Kidney (tissue), 14 donors: ENCODE data around the gene TMEM258. TPM values are rescaled to one million over a fixed set of nuclear protein-coding genes. Genes with fewer than 3 reads are reported as not detected.

ENCODE experiments used
- DNase-seq, 5 donors: peaks; one replicate each; pipeline ENCODE4 v3.0.0-alpha.2; 2013 to 2020
- FAIRE-seq: peaks from 2 replicates; lab custom pipeline; 2012; peaks lifted over from hg19 to GRCh38; lab: Jason Lieb, UNC
- H3K27ac ChIP-seq, 2 donors: one replicate each; pipeline ENCODE4 v1.7.0; 2013; ENCODE audit warnings: low read depth in 2 of 2, low read length in 2 of 2, inconsistent platforms in 1 of 2
- H3K27me3 ChIP-seq: one replicate; pipeline ENCODE4 v1.7.1; 2013; ENCODE audit warnings: low read length, inconsistent platforms; ENCODE audit not compliant: control insufficient read depth, insufficient read depth
- H3K36me3 ChIP-seq, 3 donors: one replicate each; pipeline versions ENCODE4 v1.7.0 to v1.7.1; 2013; ENCODE audit warnings: low read length in 3 of 3, control low read depth in 1 of 3, inconsistent platforms in 1 of 3; ENCODE audit not compliant: insufficient read depth in 3 of 3, control insufficient read depth in 2 of 3
- H3K4me1 ChIP-seq, 3 donors: one replicate each; pipeline versions ENCODE4 v1.7.0 to v1.7.1; 2013; ENCODE audit warnings: low read length in 3 of 3, inconsistent platforms in 1 of 3, low read depth in 1 of 3; ENCODE audit not compliant: control insufficient read depth in 2 of 3, insufficient read depth in 2 of 3
- H3K4me3 ChIP-seq, 3 donors: one replicate each; pipeline versions ENCODE4 v1.7.0 to v1.8.1; 2013; ENCODE audit warnings: low read length in 3 of 3, control low read depth in 1 of 3, inconsistent platforms in 1 of 3
- H3K9ac ChIP-seq, 3 donors: one replicate each; pipeline versions ENCODE4 v1.7.0 to v1.7.1; 2013; ENCODE audit warnings: low read length in 3 of 3, control low read depth in 1 of 3, inconsistent platforms in 1 of 3
- H3K9me3 ChIP-seq, 3 donors: one replicate each; pipeline versions ENCODE4 v1.7.0 to v1.7.1; 2013; ENCODE audit warnings: low read length in 3 of 3, control low read depth in 1 of 3, inconsistent platforms in 1 of 3; ENCODE audit not compliant: control insufficient read depth in 2 of 3, insufficient read depth in 1 of 3
- intact Hi-C: fragments of 100-400 bp; cut with DNase I; formaldehyde crosslinking; loops from one replicate; pipeline ENCODE4 v1.11.1; 2022
- polyA plus RNA-seq: library from polyadenylated mRNA; stranded (reverse); fragments of 350-450 nt; fragmentation: Illumina TruSeq; extraction: RNeasy Lipid Tissue Mini Kit (QIAGEN cat#74804); gene quantifications from one replicate; pipeline ENCODE4 v1.2.3, GENCODE V29; 2014; ENCODE audit warnings: low read depth, low replicate concordance; ENCODE audit not compliant: insufficient read depth
- total RNA-seq: library from RNA; stranded (reverse); fragmentation: NEBNext Ultra II Directional; extraction: Animal tissue kit (Norgen Biotek cat#: 25700); gene quantifications from one replicate; pipeline ENCODE4 v1.2.1, GENCODE V29; 2021
- TF ChIP-seq, protein P1 (sequence below): IDR thresholded peaks from 3 replicates; pipeline ENCODE4 v1.5.1; 2012; ENCODE audit warnings: mild to moderate bottlenecking, moderate library complexity, borderline replicate concordance; ENCODE audit not compliant: insufficient read depth; ENCODE audit errors: extremely low read depth
- donor health status: control.
- donor health status: control.
- donor health status: control.
- donor health status: control.
- donor health status: control.
- donor health status: DM: yes; HTN: yes; CAD: no.
- donor health status: Normal renal cell carcinoma (clear cell type).

The TMEM258 gene
- total and polyA plus RNA-seq, 2 donors from 2014 or later = 92.1 to 228 TPM

DNA sequence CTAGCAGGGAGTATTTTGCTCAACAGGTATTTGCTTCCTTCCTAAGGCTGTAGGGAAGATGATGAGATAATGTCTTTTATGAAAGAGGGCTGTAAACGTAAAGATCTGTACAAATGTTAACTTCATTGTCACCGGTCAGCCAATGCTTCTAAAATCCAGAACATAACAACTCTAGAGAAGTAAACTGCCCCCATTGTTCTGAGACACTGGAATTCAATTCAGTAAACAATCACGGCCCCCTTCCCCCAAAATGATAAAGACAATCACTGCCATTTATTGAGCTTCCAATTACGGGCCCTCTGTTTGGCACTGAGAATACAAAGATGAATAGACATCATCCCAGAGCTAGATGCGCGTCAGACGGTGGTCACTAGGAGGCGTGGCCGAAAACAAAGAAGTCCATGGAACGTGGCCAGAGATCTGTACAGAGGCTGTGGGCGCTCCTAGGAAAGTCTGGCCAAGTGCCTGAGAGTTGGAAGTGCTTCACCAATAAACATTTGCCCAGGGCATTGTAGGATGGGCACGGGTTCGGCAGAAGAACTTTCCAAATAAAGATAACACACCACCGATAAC is 576 bp downstream of the TMEM258 start:
- Histone ChIP-seq H3K9ac (peak overlapping the region; percentile 88 to 97 (median 94)), H3K27me3 (no peaks in the 10 kb centered on the region), H3K9me3 (no peaks in the 10 kb centered on the region), H3K27ac (peak overlapping the region; percentile 96 to 99), H3K36me3 (peaks cover 10 to 27% (median 18%) of the 10 kb centered on the region in 3 donors), H3K4me3 (peak overlapping the region; percentile 96 to 99 (median 98)), H3K4me1 (peaks cover 3 to 13% (median 5%) of the 10 kb centered on the region in 3 donors)
- TF ChIP-seq, protein P1, sequence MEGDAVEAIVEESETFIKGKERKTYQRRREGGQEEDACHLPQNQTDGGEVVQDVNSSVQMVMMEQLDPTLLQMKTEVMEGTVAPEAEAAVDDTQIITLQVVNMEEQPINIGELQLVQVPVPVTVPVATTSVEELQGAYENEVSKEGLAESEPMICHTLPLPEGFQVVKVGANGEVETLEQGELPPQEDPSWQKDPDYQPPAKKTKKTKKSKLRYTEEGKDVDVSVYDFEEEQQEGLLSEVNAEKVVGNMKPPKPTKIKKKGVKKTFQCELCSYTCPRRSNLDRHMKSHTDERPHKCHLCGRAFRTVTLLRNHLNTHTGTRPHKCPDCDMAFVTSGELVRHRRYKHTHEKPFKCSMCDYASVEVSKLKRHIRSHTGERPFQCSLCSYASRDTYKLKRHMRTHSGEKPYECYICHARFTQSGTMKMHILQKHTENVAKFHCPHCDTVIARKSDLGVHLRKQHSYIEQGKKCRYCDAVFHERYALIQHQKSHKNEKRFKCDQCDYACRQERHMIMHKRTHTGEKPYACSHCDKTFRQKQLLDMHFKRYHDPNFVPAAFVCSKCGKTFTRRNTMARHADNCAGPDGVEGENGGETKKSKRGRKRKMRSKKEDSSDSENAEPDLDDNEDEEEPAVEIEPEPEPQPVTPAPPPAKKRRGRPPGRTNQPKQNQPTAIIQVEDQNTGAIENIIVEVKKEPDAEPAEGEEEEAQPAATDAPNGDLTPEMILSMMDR = no peak
- FAIRE-seq (no peak), DNase-seq (peak; percentile 76 to 95 (median 87))
- intact Hi-C loops = no loop called here

DNA sequence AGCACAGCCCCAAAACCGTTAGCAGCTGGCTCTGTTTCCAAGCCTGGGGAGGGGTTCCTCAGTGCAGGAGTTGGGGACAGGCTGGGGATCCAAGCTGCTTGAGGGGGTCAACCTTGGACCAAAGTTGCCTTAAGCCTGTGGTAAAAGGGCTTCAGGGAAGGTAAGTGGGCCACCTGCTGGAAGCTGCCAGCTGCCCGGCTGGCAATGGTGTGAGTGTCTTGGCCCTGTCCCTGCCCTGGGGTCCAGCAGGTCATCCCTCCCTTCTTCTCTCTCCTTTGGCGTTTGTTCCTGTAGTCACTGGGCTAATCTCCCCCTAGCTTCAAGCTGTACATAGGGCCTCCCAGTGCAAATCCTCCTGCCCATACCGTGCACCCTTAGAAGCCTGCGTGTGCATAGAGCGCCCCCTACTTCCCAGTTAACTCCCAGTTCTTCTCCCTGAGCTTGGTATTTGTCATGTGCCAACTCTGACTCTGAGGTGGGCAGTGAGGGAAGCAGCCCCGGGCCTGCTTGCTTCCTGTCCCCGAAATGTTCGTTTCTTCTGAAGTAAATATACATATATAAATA is 4.4 kb downstream of the TMEM258 start:
- intact Hi-C loops = no loop called here
- peaks cover 10 to 40% (median 20%) of the 10 kb centered on the region in 3 donors for H3K36me3 ChIP-seq
- TF ChIP-seq, protein P1 = peak; percentile 31
- H3K4me1 ChIP-seq = peaks cover under 1 to 5% (median 3%) of the 10 kb centered on the region in 3 donors
- H3K27ac ChIP-seq = no peak overlapping the region
- no peak overlapping the region for H3K9ac ChIP-seq
- no peaks in the 10 kb centered on the region for H3K27me3 ChIP-seq
- peak; percentile 44 to 79 (median 64) for DNase-seq
- H3K4me3 ChIP-seq = no peak overlapping the region
- FAIRE-seq = no peak
- H3K9me3 ChIP-seq = no peaks in the 10 kb centered on the region

DNA sequence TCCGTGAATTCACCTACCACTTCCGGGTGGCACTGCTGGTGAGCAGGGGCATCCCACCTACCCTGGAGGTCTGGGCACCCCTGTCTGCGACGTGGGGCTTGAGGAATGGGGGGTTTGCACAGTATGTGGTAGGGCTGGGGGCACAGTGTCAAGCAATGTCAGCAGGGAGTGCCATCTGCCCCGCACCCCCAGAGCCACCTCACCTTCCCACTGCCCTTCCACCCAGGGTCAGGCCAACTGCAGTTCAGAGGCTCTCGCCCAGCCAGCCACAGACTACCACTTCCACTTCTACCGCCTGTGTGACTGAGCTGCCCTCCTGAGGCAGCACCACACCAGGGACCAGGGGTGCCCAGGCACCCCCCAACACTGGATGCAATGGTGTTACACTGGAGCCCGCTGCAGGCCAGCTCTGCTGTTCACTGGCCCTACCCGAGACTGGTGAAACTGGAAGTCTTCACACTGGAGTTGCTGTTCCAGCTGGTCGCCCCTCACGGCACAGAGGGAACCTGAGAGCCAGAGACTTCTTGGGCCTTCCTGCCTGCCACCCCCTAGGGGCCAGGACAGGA is 6.5 kb downstream of the TMEM258 start:
- no peak overlapping the region for H3K27ac ChIP-seq
- H3K9me3 ChIP-seq = no peaks in the 10 kb centered on the region
- intact Hi-C loops = no loop called here
- no peak overlapping the region for H3K4me3 ChIP-seq
- H3K9ac ChIP-seq = no peak overlapping the region
- FAIRE-seq (no peak), DNase-seq (peak in 2 of 5 donors; percentile 55 to 58)
- peaks cover 10 to 40% (median 20%) of the 10 kb centered on the region in 3 donors for H3K36me3 ChIP-seq
- no peaks in the 10 kb centered on the region for H3K4me1 ChIP-seq
- H3K27me3 ChIP-seq = no peaks in the 10 kb centered on the region
- TF ChIP-seq, protein P1 = no peak
